Measurements from ENCODE around the gene DOCK6. TPM values are rescaled to one million over a fixed set of nuclear protein-coding genes. Genes with fewer than 3 reads are reported as not detected.

The DOCK6 gene
- total and polyA plus RNA-seq, 2 donors (not counting 1 experiment from before 2014, with no cell fraction given), result 6.9 to 17.7 TPM

DNA sequence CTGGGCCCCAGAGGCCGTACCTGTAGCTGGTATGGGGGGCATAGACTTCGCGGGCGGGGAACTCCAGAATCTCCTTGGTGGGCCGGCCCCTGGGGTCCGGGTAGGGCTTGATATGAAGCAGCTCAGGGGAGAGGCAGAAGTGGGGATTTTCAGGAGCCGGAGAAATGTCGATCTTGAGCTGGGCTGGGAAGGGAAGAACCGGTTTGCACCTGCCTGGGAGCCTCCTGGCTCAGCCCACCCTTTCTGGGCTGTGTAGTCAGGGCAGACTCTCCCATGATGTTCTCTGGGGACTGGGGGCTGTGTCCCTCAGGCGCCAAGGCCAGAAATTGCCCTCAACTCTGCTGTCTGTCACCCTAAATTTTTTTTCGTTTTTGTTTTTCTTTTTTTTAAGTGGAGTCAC lies 20.3 kb downstream of the DOCK6 start:
- TF ChIP-seq CTCF (conservative IDR thresholded peaks at IDR 0.05 in 1 of 2, IDR thresholded peaks at IDR 0.05 in 1 of 2; ENCODE audit: low read depth in 1 of 2, low read length in 2 of 2) (no peak), EZH2 (IDR thresholded peaks at IDR 0.05; ENCODE audit: low read length, missing control alignments) (no peak)
- no peaks in the 10 kb centered on the region for H3K79me2 ChIP-seq (ENCODE audit: control insufficient read depth, insufficient read depth, low read length)
- H3K4me2 ChIP-seq (ENCODE audit: extremely low read depth, insufficient read depth, low read length), result no peak overlapping the region
- no peak overlapping the region for H2AFZ ChIP-seq (ENCODE audit: low read length)
- H4K20me1 ChIP-seq (ENCODE audit: control insufficient read depth, extremely low read depth, insufficient read depth, low read length), result no peaks in the 10 kb centered on the region
- no peak overlapping the region for H3K9ac ChIP-seq (ENCODE audit: insufficient read depth, low read length)
- no peak for DNase-seq (ENCODE audit: low read depth in 2 of 2)
- peaks cover 3% of the 10 kb centered on the region for H3K4me1 ChIP-seq (ENCODE audit: control insufficient read depth, extremely low read depth, insufficient read depth, low read length)
- no peaks in the 10 kb centered on the region for H3K9me3 ChIP-seq (ENCODE audit: control insufficient read depth, insufficient read depth, low read depth, low read length)
- H3K27ac ChIP-seq (ENCODE audit: insufficient read depth, low read length), result no peak overlapping the region
- no peak overlapping the region for H3K4me3 ChIP-seq (replicated peaks in 1 of 4; ENCODE audit: control extremely low read depth in 1 of 4, insufficient read depth in 1 of 4, low read depth in 3 of 4, low read length in 4 of 4)
- H3K27me3 ChIP-seq (ENCODE audit: control insufficient read depth, insufficient read depth, low read length), result no peaks in the 10 kb centered on the region
- H3K36me3 ChIP-seq (ENCODE audit: control insufficient read depth, insufficient read depth, low read length), result no peaks in the 10 kb centered on the region

DNA sequence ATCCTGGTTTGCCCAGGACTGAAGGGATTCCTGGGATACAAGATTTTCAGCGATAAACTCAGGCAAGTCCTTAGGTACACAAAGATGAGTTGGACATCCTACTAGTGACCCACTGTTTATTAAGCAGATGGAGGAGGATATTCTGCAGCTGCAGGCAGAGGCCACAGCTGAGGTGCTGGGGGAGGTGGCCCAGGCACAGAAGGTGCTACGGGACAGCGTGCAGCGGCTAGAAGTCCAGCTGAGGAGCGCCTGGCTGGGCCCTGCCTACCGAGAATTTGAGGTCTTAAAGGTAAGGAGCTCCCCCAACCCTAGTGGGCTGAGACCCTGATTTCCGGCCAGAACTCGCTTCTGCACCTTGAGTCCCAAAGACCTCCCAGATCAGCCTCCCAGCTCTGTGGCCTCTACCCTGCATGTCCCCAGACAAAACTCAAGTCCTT lies 22.3 kb downstream of the DOCK6 start:
- H3K4me2 ChIP-seq (ENCODE audit: extremely low read depth, insufficient read depth, low read length), result no peak overlapping the region
- H4K20me1 ChIP-seq (ENCODE audit: control insufficient read depth, extremely low read depth, insufficient read depth, low read length), result no peaks in the 10 kb centered on the region
- no peaks in the 10 kb centered on the region for H3K9me3 ChIP-seq (ENCODE audit: control insufficient read depth, insufficient read depth, low read depth, low read length)
- no peak overlapping the region for H3K27ac ChIP-seq (ENCODE audit: insufficient read depth, low read length)
- H2AFZ ChIP-seq (ENCODE audit: low read length), result no peak overlapping the region
- TF ChIP-seq CTCF (conservative IDR thresholded peaks at IDR 0.05 in 1 of 2, IDR thresholded peaks at IDR 0.05 in 1 of 2; ENCODE audit: low read depth in 1 of 2, low read length in 2 of 2) (no peak), EZH2 (IDR thresholded peaks at IDR 0.05; ENCODE audit: low read length, missing control alignments) (no peak)
- no peaks in the 10 kb centered on the region for H3K36me3 ChIP-seq (ENCODE audit: control insufficient read depth, insufficient read depth, low read length)
- peaks cover 3% of the 10 kb centered on the region for H3K4me1 ChIP-seq (ENCODE audit: control insufficient read depth, extremely low read depth, insufficient read depth, low read length)
- no peaks in the 10 kb centered on the region for H3K27me3 ChIP-seq (ENCODE audit: control insufficient read depth, insufficient read depth, low read length)
- no peaks in the 10 kb centered on the region for H3K79me2 ChIP-seq (ENCODE audit: control insufficient read depth, insufficient read depth, low read length)
- no peak overlapping the region for H3K9ac ChIP-seq (ENCODE audit: insufficient read depth, low read length)
- H3K4me3 ChIP-seq (replicated peaks in 1 of 4; ENCODE audit: control extremely low read depth in 1 of 4, insufficient read depth in 1 of 4, low read depth in 3 of 4, low read length in 4 of 4), result no peak overlapping the region
- DNase-seq (ENCODE audit: low read depth in 2 of 2), result no peak

GRCh38 chr19:11239377-11240000 lies 22.8 kb downstream of the DOCK6 start, which contains the start of gene ANGPTL8:
Gene ANGPTL8, plus strand, starts transcription at chr19:11239619. Its CDS starts 19 bp downstream, at chr19:11239638.
- no peaks in the 10 kb centered on the region for H4K20me1 ChIP-seq (ENCODE audit: control insufficient read depth, extremely low read depth, insufficient read depth, low read length)
- no peak within 1 kb of the TSS for H2AFZ ChIP-seq (ENCODE audit: low read length)
- no peak within 1 kb of the TSS for H3K9ac ChIP-seq (ENCODE audit: insufficient read depth, low read length)
- no peaks in the 10 kb centered on the region for H3K79me2 ChIP-seq (ENCODE audit: control insufficient read depth, insufficient read depth, low read length)
- no peaks in the 10 kb centered on the region for H3K27me3 ChIP-seq (ENCODE audit: control insufficient read depth, insufficient read depth, low read length)
- no peak for DNase-seq (ENCODE audit: low read depth in 2 of 2)
- H3K4me1 ChIP-seq (ENCODE audit: control insufficient read depth, extremely low read depth, insufficient read depth, low read length), result peaks cover 3% of the 10 kb centered on the region
- no peak within 1 kb of the TSS for H3K4me3 ChIP-seq (replicated peaks in 1 of 4; ENCODE audit: control extremely low read depth in 1 of 4, insufficient read depth in 1 of 4, low read depth in 3 of 4, low read length in 4 of 4)
- no peak for TF ChIP-seq CTCF (conservative IDR thresholded peaks at IDR 0.05 in 1 of 2, IDR thresholded peaks at IDR 0.05 in 1 of 2; ENCODE audit: low read depth in 1 of 2, low read length in 2 of 2)
- no peak for TF ChIP-seq EZH2 (IDR thresholded peaks at IDR 0.05; ENCODE audit: low read length, missing control alignments)
- no peak within 1 kb of the TSS for H3K27ac ChIP-seq (ENCODE audit: insufficient read depth, low read length)
- H3K36me3 ChIP-seq (ENCODE audit: control insufficient read depth, insufficient read depth, low read length), result no peaks in the 10 kb centered on the region
- H3K4me2 ChIP-seq (ENCODE audit: extremely low read depth, insufficient read depth, low read length), result no peak within 1 kb of the TSS
- H3K9me3 ChIP-seq (ENCODE audit: control insufficient read depth, insufficient read depth, low read depth, low read length), result no peaks in the 10 kb centered on the region
